HG03469 (cell line): ENCODE measurements around the gene BCOR.

Experiments used
- ATAC-seq: cut with Tn5 transposase; IDR thresholded peaks from one replicate; pipeline ENCODE4 v1.9.1; 2021; ENCODE audit warnings: mild to moderate bottlenecking, moderate library complexity, moderate number of reproducible peaks; ENCODE audit not compliant: unreplicated experiment

The BCOR gene

GRCh38 chrX:40097504-40098263 is at the start of gene BCOR:
BCOR (minus strand) TSS chrX:40097958; CDS start chrX:40077929, 20,029 bp downstream.
- no peak for ATAC-seq

- ATAC-seq = no peak
Measured at GRCh38 chrX:40147126-40147952, 49.6 kb upstream of the BCOR start.

- ATAC-seq = no peak
Measured at GRCh38 chrX:40146262-40147125, 48.7 kb upstream of the BCOR start.

GRCh38 chrX:40145923-40146261 is 48.1 kb upstream of the BCOR start:
- no peak for ATAC-seq

- no peak for ATAC-seq
Measured at GRCh38 chrX:40145001-40145922, 47.5 kb upstream of the BCOR start.

- no peak for ATAC-seq
Measured at GRCh38 chrX:40144576-40144975, 46.8 kb upstream of the BCOR start.

GRCh38 chrX:40143987-40144386 is 46.2 kb upstream of the BCOR start:
- ATAC-seq = no peak

- ATAC-seq = no peak
Measured at GRCh38 chrX:40143001-40143400, 45.2 kb upstream of the BCOR start.

GRCh38 chrX:40142417-40142816 is 44.7 kb upstream of the BCOR start:
- ATAC-seq = no peak

- ATAC-seq = no peak
Measured at GRCh38 chrX:40140706-40141499, 43.1 kb upstream of the BCOR start.

GRCh38 chrX:40132751-40133150 is 35.0 kb upstream of the BCOR start:
- ATAC-seq = no peak

- ATAC-seq = no peak
Measured at GRCh38 chrX:40131654-40132337, 34.0 kb upstream of the BCOR start.

- no peak for ATAC-seq
Measured at GRCh38 chrX:40130207-40130606, 32.4 kb upstream of the BCOR start.

GRCh38 chrX:40127052-40127451 is 29.3 kb upstream of the BCOR start:
- no peak for ATAC-seq

GRCh38 chrX:40122487-40122886 is 24.7 kb upstream of the BCOR start:
- ATAC-seq = no peak

GRCh38 chrX:40121618-40122017 is 23.9 kb upstream of the BCOR start:
- ATAC-seq = no peak

- no peak for ATAC-seq
Measured at GRCh38 chrX:40120838-40121580, 23.3 kb upstream of the BCOR start.

GRCh38 chrX:40117715-40118285 is 20.0 kb upstream of the BCOR start:
- no peak for ATAC-seq
